ENCODE measurements around the gene DPEP1.
"Not testable (repeated sequence)": the region's sequence is repeated elsewhere in the genome, so short reads cannot be mapped to it uniquely, and the experiment has no call there.

The DPEP1 gene

GRCh38 chr16:89579351-89579750, 34.1 kb upstream of the DPEP1 start:
- no peak for DNase-seq

- DNase-seq: no peak
Measured at GRCh38 chr16:89581045-89581695, 32.3 kb upstream of the DPEP1 start.

GRCh38 chr16:89581861-89582563, 31.4 kb upstream of the DPEP1 start:
- DNase-seq: no peak

GRCh38 chr16:89582614-89583196, 30.7 kb upstream of the DPEP1 start:
- DNase-seq: no peak

- DNase-seq: no peak
Measured at GRCh38 chr16:89583197-89583894, 30.1 kb upstream of the DPEP1 start.

- DNase-seq: no peak
Measured at GRCh38 chr16:89583895-89584644, 29.4 kb upstream of the DPEP1 start.

GRCh38 chr16:89584768-89585549, 28.5 kb upstream of the DPEP1 start:
- DNase-seq: no peak

GRCh38 chr16:89586218-89586617, 27.2 kb upstream of the DPEP1 start:
- DNase-seq: no peak

GRCh38 chr16:89586853-89587252, 26.6 kb upstream of the DPEP1 start:
- DNase-seq: no peak

GRCh38 chr16:89587676-89588075, 25.8 kb upstream of the DPEP1 start:
- DNase-seq: not testable (repeated sequence)

GRCh38 chr16:89588413-89589109, 24.9 kb upstream of the DPEP1 start:
- no peak for DNase-seq

- DNase-seq: no peak
Measured at GRCh38 chr16:89589241-89589926, 24.1 kb upstream of the DPEP1 start.

- peak; percentile 76 for DNase-seq
Measured at GRCh38 chr16:89593841-89594240, 19.6 kb upstream of the DPEP1 start.

- DNase-seq: no peak
Measured at GRCh38 chr16:89595330-89596060, 17.9 kb upstream of the DPEP1 start.

- DNase-seq: no peak
Measured at GRCh38 chr16:89596061-89596689, 17.3 kb upstream of the DPEP1 start.

GRCh38 chr16:89596957-89597649, 16.3 kb upstream of the DPEP1 start:
- no peak for DNase-seq

GRCh38 chr16:89598199-89598598, 15.2 kb upstream of the DPEP1 start:
- DNase-seq: no peak

GRCh38 chr16:89599451-89599858, 14.0 kb upstream of the DPEP1 start:
- DNase-seq: no peak

- DNase-seq: no peak
Measured at GRCh38 chr16:89599902-89600301, 13.5 kb upstream of the DPEP1 start.
